ENCODE results near the gene TEAD1.

DNA sequence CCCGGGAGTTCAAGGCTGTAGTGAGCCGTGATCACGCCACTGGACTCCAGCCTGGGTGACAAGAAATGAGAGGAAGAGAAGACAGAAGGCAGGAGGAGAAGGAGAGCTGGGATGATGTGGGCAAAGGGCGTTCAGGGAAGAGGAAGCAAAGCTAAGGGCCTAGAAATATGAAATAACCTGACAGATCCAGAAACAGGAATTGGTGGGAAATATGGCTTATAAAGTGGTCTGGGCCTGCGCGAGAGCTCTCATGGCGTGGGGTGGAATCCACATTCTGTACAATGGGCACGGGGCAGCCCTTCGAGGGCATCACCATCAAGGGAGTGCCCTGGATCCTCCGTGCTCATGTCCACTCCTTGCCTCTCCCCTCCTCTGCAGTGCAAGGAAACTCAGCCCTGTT, 288.1 kb downstream of the TEAD1 start:
- TF ChIP-seq, protein P1, sequence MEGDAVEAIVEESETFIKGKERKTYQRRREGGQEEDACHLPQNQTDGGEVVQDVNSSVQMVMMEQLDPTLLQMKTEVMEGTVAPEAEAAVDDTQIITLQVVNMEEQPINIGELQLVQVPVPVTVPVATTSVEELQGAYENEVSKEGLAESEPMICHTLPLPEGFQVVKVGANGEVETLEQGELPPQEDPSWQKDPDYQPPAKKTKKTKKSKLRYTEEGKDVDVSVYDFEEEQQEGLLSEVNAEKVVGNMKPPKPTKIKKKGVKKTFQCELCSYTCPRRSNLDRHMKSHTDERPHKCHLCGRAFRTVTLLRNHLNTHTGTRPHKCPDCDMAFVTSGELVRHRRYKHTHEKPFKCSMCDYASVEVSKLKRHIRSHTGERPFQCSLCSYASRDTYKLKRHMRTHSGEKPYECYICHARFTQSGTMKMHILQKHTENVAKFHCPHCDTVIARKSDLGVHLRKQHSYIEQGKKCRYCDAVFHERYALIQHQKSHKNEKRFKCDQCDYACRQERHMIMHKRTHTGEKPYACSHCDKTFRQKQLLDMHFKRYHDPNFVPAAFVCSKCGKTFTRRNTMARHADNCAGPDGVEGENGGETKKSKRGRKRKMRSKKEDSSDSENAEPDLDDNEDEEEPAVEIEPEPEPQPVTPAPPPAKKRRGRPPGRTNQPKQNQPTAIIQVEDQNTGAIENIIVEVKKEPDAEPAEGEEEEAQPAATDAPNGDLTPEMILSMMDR (IDR thresholded peaks at IDR 0.05), result no peak
- TF ChIP-seq POLR2A (IDR thresholded peaks at IDR 0.05), result no peak
